Activated effector memory CD4-positive, alpha-beta T cell treated with Interleukin-2 at 50 U/mL for 16 hours (primary cell): ENCODE measurements around the gene ZNF358.

Source experiments
- DNase-seq: peaks from one replicate; pipeline ENCODE4 v3.0.0-alpha.2; 2020

ZNF358 gene

GRCh38 chr19:7562646-7563393, 46.9 kb downstream of the ZNF358 start:
- no peak for DNase-seq

GRCh38 chr19:7564866-7565265, 49.0 kb downstream of the ZNF358 start:
- no peak for DNase-seq

GRCh38 chr19:7565332-7565731, 49.4 kb downstream of the ZNF358 start:
- no peak for DNase-seq
